Mesodermal cell (in vitro differentiated cells): ENCODE results near the gene PRKD3.

Experiments used
- H3K27ac ChIP-seq: 2 replicates; pipeline ENCODE4 v1.7.0; 2013; ENCODE audit warnings: mild to moderate bottlenecking, low read depth, low read length, moderate library complexity; ENCODE audit not compliant: severe bottlenecking
- H3K36me3 ChIP-seq: 2 replicates; pipeline ENCODE4 v1.7.1; 2013; ENCODE audit warnings: mild to moderate bottlenecking, low read length, moderate library complexity; ENCODE audit not compliant: control insufficient read depth, insufficient read depth
- H3K4me1 ChIP-seq: one replicate; pipeline ENCODE4 v1.7.1; 2013; ENCODE audit warnings: mild to moderate bottlenecking, low read length; ENCODE audit not compliant: insufficient read depth, control insufficient read depth, poor library complexity, severe bottlenecking
- H3K4me3 ChIP-seq: 2 replicates; pipeline ENCODE4 v1.7.0; 2013; ENCODE audit warnings: low read length, control low read depth, mild to moderate bottlenecking; ENCODE audit not compliant: insufficient read depth, poor library complexity, severe bottlenecking; ENCODE audit errors: extremely low read depth
- H3K9me3 ChIP-seq: 2 replicates; pipeline ENCODE4 v1.7.1; 2013; ENCODE audit warnings: mild to moderate bottlenecking, low read length, moderate library complexity; ENCODE audit not compliant: control insufficient read depth
- whole genome bisulfite sequencing, 2 experiments: methylation state at CpG; one replicate each; pipeline ENCODE4 v1.1.5; 2013; ENCODE audit warnings: missing lambda C conversion rate in 2 of 2; ENCODE audit not compliant: insufficient coverage in 2 of 2; 5-methylcytosine and 5-hydroxymethylcytosine counted together

PRKD3 gene

DNA sequence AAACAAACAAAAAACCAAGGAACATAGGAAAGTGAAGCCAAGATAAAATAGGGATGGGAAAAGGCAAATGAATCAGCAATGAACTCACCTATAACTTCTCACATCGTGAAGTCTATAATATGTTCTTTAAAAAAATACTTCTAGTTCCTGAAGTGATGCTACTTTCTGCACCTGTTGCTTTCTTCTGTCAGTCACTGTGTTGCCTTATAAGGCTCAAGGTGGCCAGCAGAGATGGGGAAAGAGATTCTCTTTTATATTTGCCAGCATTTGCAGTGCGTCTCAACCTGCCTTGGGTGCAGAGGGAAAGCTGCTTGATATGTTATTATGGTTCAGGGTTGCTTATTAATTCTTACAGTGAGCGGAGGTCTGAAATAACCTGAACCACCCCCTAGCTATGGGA, 33.8 kb upstream of the PRKD3 start:
- 100% methylated on average over 2 of the region's 3 CpGs; no CpG with 5 or more reads in 1 of the 2 experiments for WGBS, 2 experiments
- no peaks in the 10 kb centered on the region for H3K4me1 ChIP-seq
- no peak overlapping the region for H3K4me3 ChIP-seq
- H3K9me3 ChIP-seq, result no peaks in the 10 kb centered on the region
- H3K27ac ChIP-seq, result no peak overlapping the region
- no peaks in the 10 kb centered on the region for H3K36me3 ChIP-seq

DNA sequence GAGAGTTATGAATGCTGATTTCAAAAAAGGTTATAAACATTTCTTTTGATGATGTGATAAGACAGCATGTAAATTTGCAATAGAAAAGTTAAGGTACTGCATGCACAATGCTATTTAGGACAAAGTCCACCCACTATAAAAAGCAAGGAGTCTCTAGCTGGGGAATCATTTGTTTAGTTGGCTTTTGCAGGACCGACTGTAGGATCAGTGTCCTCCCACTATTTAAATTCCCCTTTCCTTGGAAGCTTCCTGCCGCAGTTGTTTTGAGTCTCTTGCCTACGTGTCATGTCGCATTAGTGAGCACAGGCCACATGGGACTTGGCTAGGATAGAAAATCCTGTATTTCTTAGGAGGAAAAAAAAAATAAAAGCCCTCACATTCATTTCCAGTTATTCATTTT, 32.9 kb upstream of the PRKD3 start:
- H3K27ac ChIP-seq, result no peak overlapping the region
- H3K36me3 ChIP-seq, result no peaks in the 10 kb centered on the region
- H3K4me1 ChIP-seq, result no peaks in the 10 kb centered on the region
- no peak overlapping the region for H3K4me3 ChIP-seq
- WGBS, 2 experiments, result 50% methylated on average over 1 of the region's 4 CpGs; no CpG with 5 or more reads in 1 of the 2 experiments
- no peaks in the 10 kb centered on the region for H3K9me3 ChIP-seq

DNA sequence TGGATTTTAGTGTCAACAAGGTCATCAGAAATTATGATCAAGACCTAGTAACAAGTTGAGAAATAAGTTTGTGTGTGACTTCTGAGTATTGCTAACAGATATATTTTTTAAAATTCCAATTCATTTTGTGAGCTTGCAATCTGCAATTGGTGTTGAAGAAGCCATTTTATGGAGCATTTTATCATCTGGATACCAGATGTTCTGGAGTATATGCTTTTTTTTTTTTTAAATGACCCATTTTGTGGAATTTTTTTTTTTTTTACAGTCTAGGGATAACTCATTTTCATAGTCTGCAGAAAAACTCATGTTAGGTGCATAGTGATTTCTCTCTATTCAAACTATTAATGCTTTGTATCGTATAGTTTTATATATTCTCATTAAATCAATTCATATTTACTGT, 32.4 kb upstream of the PRKD3 start:
- Histone ChIP-seq H3K36me3 (no peaks in the 10 kb centered on the region), H3K27ac (no peak overlapping the region), H3K4me1 (no peaks in the 10 kb centered on the region), H3K9me3 (no peaks in the 10 kb centered on the region), H3K4me3 (no peak overlapping the region)
- no CpG with 5 or more reads among the region's 1 CpG for WGBS, 2 experiments

DNA sequence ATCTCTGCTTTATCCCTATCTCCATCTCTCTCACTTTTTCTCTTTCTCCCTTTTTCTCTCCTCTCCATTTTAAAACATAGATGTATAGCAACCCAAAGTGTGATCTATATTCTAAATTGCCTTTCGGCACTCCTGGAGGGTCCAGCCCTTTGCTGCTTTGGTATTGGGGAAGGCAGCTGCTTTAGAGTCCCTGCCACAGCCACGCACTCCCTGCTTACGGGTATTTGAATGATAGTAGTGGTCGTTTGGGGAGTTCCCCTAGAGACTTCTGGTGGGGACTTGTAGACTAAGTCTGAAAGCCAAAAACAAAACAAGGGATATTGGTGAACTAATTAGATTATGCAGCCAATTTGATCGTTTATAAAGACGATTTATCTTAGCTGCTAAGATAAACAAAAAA, 31.7 kb upstream of the PRKD3 start:
- Histone ChIP-seq H3K9me3 (no peaks in the 10 kb centered on the region), H3K36me3 (no peaks in the 10 kb centered on the region), H3K4me3 (no peak overlapping the region), H3K27ac (no peak overlapping the region), H3K4me1 (no peaks in the 10 kb centered on the region)
- 95% methylated on average over 3 of the region's 6 CpGs; no CpG with 5 or more reads in 1 of the 2 experiments for WGBS, 2 experiments

DNA sequence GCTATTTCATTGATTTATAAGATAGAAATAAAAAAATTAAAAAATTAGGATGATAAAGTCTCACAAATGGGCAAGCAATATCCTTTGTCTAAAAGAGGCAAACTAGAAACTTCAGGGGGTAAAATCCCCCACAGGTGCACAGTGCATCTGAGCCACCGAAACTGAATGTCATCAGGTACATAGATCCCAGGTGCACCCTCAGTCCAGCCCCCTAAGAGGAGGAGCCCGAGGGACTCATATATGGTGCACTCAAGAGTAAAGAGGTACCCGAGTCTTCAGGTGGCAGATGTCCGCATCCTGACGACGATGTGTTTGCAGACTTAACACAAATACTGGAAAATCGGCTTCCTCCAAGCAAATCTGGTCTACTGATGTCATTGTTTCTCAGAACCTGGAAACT, 31.1 kb upstream of the PRKD3 start:
- Histone ChIP-seq H3K27ac (no peak overlapping the region), H3K36me3 (no peaks in the 10 kb centered on the region), H3K9me3 (no peaks in the 10 kb centered on the region), H3K4me3 (no peak overlapping the region), H3K4me1 (peaks cover under 1% of the 10 kb centered on the region)
- WGBS, 2 experiments, result 87 to 95% methylated on average over 6 of the region's 7 CpGs

DNA sequence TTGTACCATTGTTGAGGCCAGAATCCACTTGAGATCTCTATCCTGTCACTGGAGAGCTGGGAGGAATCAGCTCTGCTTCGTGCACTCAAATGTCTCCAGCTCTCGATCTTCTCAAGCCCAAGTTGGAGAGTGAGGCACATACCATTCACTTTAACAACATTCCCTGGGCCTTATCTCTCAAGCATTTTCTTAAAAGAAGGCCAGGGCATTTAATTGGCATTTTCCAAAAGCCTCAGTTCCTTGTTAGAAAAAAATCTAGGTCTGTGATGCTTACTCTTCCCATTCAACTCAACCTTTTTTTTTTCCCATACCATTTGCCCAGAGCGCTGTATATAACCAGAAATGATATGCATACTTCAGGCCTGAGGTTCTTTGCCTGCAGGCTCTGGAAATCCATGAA, 29.9 kb upstream of the PRKD3 start:
- 92 to 95% methylated on average over 2 of the region's 3 CpGs for WGBS, 2 experiments
- peaks cover 9% of the 10 kb centered on the region for H3K4me1 ChIP-seq
- H3K4me3 ChIP-seq, result no peak overlapping the region

DNA sequence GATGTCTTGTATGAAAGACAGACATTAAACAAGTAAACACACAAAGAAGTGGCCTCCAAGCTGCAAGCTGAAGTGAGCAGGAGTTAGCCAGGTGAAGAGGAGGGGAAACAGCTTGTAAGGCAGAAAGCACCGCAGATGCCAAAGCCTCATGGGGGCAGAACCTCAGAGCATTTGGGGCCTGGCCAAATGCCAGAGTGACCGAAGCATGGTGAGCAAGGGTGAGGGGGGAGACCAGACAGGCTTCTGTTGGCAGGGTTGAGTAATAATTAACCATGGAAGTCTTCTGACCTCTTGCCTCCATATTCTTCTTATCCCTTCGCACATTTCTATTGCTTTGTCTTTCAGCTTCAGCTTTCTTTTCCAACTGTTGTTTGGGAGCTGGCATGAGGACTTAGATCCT, 25.4 kb upstream of the PRKD3 start:
- Histone ChIP-seq H3K4me3 (no peak overlapping the region), H3K9me3 (no peaks in the 10 kb centered on the region), H3K27ac (no peak overlapping the region), H3K4me1 (peaks cover 11% of the 10 kb centered on the region), H3K36me3 (no peaks in the 10 kb centered on the region)
- 88 to 90% methylated on average over 1 to 2 of the region's 3 CpGs for WGBS, 2 experiments

More for the DNA sequence above, 29.9 kb upstream of the PRKD3 start:
- no peaks in the 10 kb centered on the region for H3K9me3 ChIP-seq
- no peak overlapping the region for H3K27ac ChIP-seq
- H3K36me3 ChIP-seq, result no peaks in the 10 kb centered on the region

DNA sequence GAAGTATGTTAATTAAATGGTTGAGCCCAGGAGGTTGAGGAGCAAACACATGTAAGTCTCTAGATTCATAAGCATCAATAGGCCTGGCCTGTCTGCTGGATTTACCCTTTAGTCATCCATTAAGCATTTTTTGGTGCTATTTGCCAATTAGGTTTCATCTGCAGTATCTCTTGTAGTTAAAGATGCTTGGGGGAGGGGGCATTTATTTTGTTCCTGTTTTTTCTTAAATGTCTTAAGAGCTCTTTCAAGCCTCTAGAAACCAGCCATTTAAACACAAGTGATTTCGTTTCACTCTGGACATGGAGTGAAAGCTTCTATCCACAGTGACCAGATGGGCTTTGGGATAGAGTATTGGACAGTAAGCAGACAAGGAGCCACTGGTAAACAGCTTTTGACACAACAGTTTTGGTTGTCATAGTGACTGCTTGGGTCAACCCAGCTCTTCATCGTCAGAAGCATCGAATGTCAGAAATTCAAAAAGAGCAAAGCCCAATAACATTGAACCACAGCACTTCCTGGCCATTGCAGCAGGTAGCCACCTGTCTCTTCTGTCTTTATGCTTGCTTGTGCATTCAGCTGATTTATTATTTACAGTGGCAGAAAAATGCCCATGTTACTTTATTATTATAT, 24.7 kb upstream of the PRKD3 start:
- no peak overlapping the region for H3K27ac ChIP-seq

DNA sequence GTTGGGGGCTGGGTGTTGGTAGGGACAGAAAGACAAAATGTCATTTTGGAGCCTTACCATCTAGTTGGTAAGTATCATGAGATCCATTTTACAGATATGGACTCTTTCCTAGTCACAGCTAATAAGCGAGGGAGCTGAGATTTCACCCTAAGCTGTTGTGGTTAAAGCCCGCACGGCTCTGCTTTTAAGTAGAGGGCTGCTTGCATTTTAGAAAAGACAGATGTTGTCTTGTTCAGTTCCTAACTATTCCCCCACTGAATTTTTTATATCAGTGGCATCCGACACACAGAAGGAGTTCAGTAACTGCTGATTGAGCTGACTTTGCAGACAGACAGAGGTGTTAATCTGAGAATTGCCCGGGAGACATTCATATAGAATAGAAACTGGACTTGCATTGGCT, 23.5 kb upstream of the PRKD3 start:
- Histone ChIP-seq H3K4me1 (peaks cover 23% of the 10 kb centered on the region), H3K36me3 (no peaks in the 10 kb centered on the region), H3K4me3 (no peak overlapping the region), H3K9me3 (no peaks in the 10 kb centered on the region), H3K27ac (no peak overlapping the region)
- 82 to 100% methylated on average over 2 to 3 of the region's 5 CpGs for WGBS, 2 experiments

More for the DNA sequence above, 24.7 kb upstream of the PRKD3 start:
- no peak overlapping the region for H3K4me3 ChIP-seq
- no peaks in the 10 kb centered on the region for H3K9me3 ChIP-seq
- peaks cover 11% of the 10 kb centered on the region for H3K4me1 ChIP-seq
- WGBS, 2 experiments, result 50 to 68% methylated on average over 2 to 3 of the region's 3 CpGs
- H3K36me3 ChIP-seq, result no peaks in the 10 kb centered on the region

DNA sequence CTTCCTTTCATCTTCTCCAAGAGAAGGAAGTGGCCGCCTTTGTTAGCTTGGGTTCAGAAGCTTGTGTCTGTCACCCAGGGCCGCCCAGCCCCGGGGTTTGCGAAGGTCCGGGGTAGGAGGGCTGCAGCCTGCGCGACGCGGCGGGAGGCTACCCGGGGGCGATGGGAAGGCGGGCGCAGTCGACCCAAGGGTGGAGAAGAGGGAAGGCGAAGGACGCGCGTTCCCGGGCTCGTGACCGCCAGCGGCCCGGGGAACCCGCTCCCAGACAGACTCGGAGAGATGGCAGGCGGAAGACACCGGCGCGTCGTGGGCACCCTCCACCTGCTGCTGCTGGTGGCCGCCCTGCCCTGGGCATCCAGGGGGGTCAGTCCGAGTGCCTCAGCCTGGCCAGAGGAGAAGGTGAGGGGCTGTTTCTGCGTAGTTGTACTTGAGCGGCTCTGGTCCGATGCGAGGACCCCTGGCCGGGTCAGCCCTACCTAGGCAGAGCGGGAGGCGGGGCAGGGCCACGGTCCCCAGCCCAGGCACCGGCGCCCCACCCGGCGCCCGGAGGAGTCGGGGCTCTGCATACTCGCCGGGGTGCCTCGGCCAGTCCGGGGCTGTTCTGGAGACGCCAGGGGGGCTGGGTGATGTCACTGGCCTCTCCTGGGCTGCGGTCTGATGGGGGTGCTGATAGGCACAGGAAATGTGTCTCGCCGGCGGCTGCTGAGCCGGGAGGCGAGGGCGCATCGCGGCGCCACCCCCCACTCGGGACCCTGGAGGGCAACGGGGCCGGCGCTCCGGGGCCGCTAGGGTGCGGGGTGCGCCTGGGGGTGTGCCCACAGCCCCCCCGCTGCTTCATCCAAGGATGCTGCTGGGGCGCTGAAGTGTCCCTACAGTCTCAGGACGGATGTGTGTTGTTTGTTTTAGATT, 20.1 kb upstream of the PRKD3 start, which contains the start of gene QPCT:
Gene QPCT, plus strand, starts transcription at position 178 of the 909 bp plus-strand sequence. Its CDS starts 102 bp downstream, at position 280.
- WGBS, 2 experiments, result 8 to 17% methylated on average over 58 to 67 of the region's 73 CpGs
- peak within 1 kb of the TSS; percentile 73 for H3K27ac ChIP-seq
- H3K9me3 ChIP-seq, result no peaks in the 10 kb centered on the region
- peak within 1 kb of the TSS; percentile 52 for H3K4me3 ChIP-seq
- H3K4me1 ChIP-seq, result peaks cover 22% of the 10 kb centered on the region
- no peaks in the 10 kb centered on the region for H3K36me3 ChIP-seq
